Activated naive CD4-positive, alpha-beta T cell treated with anti-CD3 and anti-CD28 coated beads for 36 hours (primary cell): ENCODE results near the gene RPS16. TPM values are rescaled to one million over a fixed set of nuclear protein-coding genes. Genes with fewer than 3 reads are reported as not detected.
A peak's percentile ranks its signal among the peaks of the same experiment; 100 is the strongest.

ENCODE experiments used
- CTCF ChIA-PET: fragments of 350-600 bp; sonication (Branson Sonifier 250); formaldehyde crosslinking; loops from one replicate; lab custom pipeline; 2021; ENCODE audit warnings: antibody characterized with exemption; lab: Charles Lee
- DNase-seq: peaks from one replicate; pipeline ENCODE4 v3.0.0-alpha.2; 2020
- H3K27ac Mint-ChIP-seq: one replicate; pipeline ENCODE4 v1.8.0; 2021; ENCODE audit warnings: mild to moderate bottlenecking, mixed read lengths
- H3K27me3 Mint-ChIP-seq: one replicate; pipeline ENCODE4 v1.8.0; 2021; ENCODE audit warnings: low read depth, mixed read lengths
- H3K36me3 Mint-ChIP-seq: one replicate; pipeline ENCODE4 v1.8.0; 2021; ENCODE audit warnings: low read depth, mixed read lengths
- H3K4me1 Mint-ChIP-seq: one replicate; pipeline ENCODE4 v1.8.0; 2021; ENCODE audit warnings: low read depth, mixed read lengths
- H3K4me3 Mint-ChIP-seq: one replicate; pipeline ENCODE4 v1.8.0; 2021; ENCODE audit warnings: mild to moderate bottlenecking, moderate library complexity, mixed read lengths
- H3K9me3 Mint-ChIP-seq: one replicate; pipeline ENCODE4 v1.8.0; 2021; ENCODE audit warnings: mixed read lengths
- intact Hi-C: fragments of 100-400 bp; cut with micrococcal nuclease; formaldehyde crosslinking; loops from one replicate; pipeline ENCODE4 v1.15.1; 2023
- total RNA-seq, 2 experiments: library from RNA; stranded (reverse); gene quantifications; one replicate each; pipeline ENCODE4 v1.2.3, GENCODE V29; 2021

RPS16 gene
- total RNA-seq, 2 experiments from 2014 or later: 4,195 to 4,327 TPM

DNA sequence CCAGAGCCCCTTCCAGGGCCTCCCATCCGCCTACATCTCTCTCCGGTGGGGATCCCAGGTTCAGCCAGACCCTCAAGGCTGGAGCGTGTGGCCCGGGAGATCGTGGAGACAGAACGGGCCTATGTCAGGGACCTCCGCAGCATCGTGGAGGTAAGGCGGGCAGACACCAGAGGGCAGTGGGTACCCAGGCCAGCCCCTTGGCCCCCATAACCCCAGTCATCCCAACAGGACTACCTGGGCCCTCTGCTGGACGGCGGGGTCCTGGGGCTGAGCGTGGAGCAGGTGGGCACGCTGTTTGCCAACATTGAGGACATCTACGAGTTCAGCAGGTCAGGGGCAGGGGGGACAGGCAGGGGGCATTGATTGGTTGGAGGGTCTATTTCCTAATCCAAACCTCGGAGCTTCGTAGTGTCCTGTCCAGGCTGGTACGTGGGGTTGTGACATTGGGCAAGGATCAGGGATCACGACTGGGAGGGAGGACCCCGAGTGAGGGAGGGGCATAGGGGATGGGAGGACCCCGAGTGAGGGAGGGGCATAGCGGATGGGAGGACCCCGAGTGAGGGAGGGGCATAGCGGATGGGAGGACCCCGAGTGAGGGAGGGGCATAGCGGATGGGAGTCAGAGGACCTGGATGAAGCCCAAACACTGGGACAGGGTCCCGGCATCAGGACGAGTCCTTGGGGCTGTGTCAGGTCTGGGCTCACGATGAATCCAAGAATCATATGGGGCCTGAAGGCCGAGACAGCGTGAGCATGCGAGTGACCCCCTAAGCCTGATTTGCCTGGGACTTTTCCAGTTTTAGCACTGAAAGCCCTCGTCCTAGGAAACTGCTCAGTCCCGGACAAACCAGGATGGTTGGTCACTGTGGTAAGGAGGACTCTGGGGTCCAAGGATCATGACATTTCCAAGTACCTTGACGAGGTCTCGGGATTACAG, 20.4 kb downstream of the RPS16 start:
- Mint-ChIP-seq H3K27ac (no peak overlapping the region), H3K9me3 (no peaks in the 10 kb centered on the region), H3K27me3 (peaks cover 2% of the 10 kb centered on the region), H3K4me3 (no peak overlapping the region), H3K4me1 (peaks cover 26% of the 10 kb centered on the region), H3K36me3 (peaks cover 3% of the 10 kb centered on the region)
- intact Hi-C loops: no loop called here
- DNase-seq: no peak
- CTCF ChIA-PET: interaction anchor here (1.0 to 2.1 kb wide), 4 partner anchors 13 to 69 kb away, joined by 3 to 6 read pairs (median 4); partner anchors contain the start of gene RPS16

DNA sequence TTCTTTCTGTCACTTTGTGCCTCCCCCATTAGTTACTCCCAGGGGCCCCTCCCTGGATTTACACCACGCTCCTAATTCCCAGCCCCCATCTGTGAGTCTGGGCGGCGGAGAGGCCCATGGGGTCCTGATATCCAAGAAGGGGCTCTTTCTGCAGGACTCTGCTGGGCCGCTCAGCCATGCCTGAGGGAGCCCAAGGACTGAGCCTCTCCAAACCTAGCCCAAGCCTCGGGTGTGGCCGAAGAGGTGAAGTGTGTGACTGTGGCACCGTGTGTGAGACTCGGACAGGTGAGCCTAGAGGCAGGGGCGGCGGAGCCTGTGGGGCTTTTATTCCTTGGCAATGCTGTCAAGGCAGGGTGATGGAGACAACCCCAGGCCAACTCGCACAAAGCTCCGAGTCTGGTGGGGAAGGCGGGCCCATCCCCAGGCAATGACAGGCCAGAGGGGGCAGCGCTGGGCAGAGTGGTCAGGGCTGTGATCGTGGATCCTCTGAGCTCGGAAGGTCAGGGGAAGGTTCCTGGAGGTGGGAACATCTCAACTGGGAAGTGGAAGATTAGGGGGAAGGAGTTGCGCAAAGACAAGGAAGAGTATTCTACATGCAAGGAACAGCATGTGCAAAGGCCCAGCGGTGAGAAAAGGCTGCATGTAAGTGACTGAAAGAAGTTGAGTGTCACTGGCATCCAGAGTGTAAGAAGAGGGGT, 21.7 kb downstream of the RPS16 start:
- intact Hi-C loops: no loop called here
- Mint-ChIP-seq H3K36me3 (peaks cover 4% of the 10 kb centered on the region), H3K9me3 (no peaks in the 10 kb centered on the region), H3K27me3 (peaks cover 2% of the 10 kb centered on the region), H3K4me3 (peak overlapping the region; percentile 85), H3K4me1 (peaks cover 30% of the 10 kb centered on the region), H3K27ac (peak overlapping the region; percentile 70)
- CTCF ChIA-PET: interaction anchor here (0.9 to 2.1 kb wide), 3 partner anchors 14 to 67 kb away, joined by 3 to 6 read pairs (median 4); partner anchors contain the start of genes MED29 and PAF1
- peak; percentile 35 for DNase-seq

DNA sequence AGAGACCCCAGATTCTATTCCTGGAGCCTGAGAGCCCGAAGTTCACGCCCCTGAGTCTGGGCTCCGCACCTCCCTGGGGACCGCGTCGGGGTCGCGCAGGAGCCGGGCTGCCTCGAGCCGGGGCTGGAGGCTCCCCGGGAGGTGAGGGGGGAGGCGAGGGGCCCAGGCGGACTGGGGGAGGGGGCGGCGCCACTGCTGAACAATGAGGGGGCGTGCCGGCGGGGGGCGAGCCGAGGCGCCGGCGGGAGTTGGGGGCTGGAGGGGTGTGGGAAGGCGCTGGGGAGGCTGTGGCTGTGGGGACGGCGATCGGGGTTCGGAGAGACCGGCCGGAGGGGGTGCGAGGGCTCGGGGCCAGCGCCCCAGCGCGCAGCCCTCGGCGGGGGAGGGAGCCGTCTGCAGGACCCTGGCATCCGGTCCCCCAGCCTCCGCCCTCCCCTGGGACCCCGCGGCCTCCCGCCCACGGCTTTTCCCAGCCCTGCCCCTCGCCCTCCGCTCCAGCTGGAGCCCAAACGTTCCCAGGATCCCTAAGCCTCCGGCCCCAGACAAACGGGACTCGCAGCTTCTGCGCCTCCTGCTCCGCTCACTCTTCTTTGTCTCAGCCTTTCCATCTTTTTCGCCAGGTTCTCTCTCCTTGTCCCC, 22.4 kb downstream of the RPS16 start:
- peak overlapping the region; percentile 85 for H3K27ac Mint-ChIP-seq
- H3K27me3 Mint-ChIP-seq: peaks cover 2% of the 10 kb centered on the region
- peaks cover 34% of the 10 kb centered on the region for H3K4me1 Mint-ChIP-seq
- CTCF ChIA-PET: interaction anchor here (0.9 kb wide), 1 partner anchor 22 kb away, joined by 3 read pairs; the partner anchor contains the start of genes MED29 and PAF1
- peak overlapping the region; percentile 85 for H3K4me3 Mint-ChIP-seq
- intact Hi-C loops: no loop called here
- H3K9me3 Mint-ChIP-seq: no peaks in the 10 kb centered on the region
- peak; percentile 29 for DNase-seq
- H3K36me3 Mint-ChIP-seq: peaks cover 10% of the 10 kb centered on the region

DNA sequence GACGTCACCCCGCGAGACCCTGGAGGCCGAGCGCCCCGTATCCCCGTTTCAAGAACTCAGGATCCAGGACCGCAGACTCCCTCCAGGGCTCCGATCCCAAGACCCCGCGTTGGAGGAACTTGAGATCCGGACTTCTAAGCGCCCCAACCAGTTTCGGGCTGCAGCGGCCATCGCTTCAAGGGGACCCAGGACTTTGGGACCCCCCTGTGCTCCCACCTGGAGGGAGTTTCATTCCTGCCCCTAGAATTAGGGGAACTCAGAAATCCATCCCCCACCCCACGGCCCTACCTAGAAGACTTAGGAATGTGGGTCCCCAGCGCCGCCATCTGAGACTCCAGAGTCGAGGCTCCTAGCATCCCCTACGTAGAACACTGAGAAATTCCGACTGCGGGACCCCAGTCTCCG, 22.9 kb downstream of the RPS16 start:
- no peaks in the 10 kb centered on the region for H3K9me3 Mint-ChIP-seq
- H3K4me3 Mint-ChIP-seq: peak overlapping the region; percentile 82
- peaks cover 2% of the 10 kb centered on the region for H3K27me3 Mint-ChIP-seq
- peaks cover 34% of the 10 kb centered on the region for H3K4me1 Mint-ChIP-seq
- no peak for DNase-seq
- CTCF ChIA-PET: interaction anchor here (1.8 to 2.1 kb wide), 2 partner anchors 15 to 23 kb away, joined by 7 to 97 read pairs; partner anchors contain the start of gene RPS16
- peaks cover 15% of the 10 kb centered on the region for H3K36me3 Mint-ChIP-seq
- H3K27ac Mint-ChIP-seq: peak overlapping the region; percentile 85
- intact Hi-C loops: loop anchor here (1.0 kb wide), 11 partner anchors 11 to 291 kb away; partner anchors contain the start of genes EID2, MED29, PAF1 and SAMD4B

DNA sequence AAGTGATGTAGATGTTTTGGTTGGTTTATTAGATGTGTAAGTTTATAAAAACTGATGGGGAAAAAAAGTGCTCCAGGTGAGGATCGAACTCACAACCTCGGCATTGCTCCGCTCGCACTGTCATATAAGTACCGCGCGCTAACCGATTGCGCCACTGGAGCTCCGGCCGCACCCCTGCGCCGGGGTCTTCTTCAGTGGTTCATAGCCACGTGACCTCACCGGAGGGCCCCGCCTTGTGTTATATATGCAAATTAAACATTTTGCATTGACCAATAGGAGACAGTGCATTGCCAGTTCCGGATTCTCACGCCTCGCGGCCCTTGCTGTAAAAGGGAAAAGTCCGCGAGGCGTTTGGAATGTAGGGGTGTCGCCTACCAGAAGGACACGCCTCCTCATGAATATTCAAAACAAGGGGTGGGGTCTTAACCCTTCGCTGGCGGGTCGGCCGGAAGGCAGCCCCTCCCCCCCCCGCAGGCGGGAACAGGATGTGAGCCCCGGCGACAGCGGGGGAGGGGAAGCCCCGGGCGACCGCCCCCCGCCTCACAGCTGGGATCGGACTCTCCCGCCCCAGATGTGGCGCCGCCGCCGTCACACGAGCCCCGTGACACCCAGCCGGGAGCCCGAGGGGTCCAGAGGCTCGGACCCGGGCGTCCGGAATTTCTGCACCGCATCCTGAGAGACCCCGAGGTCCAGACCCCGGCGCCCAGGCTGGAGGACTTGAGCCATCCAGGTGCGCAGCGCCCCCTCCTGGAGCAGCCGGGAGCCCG, 23.5 kb downstream of the RPS16 start, which contains the start of gene PLEKHG2:
Gene PLEKHG2, plus strand, starts transcription at position 570 of the 767 bp plus-strand sequence. CDS start 1,418 bp downstream, outside the sequence.
- peak within 1 kb of the TSS; percentile 85 for H3K4me3 Mint-ChIP-seq
- intact Hi-C loops: loop anchor here (1.0 kb wide), 11 partner anchors 10 to 290 kb away; partner anchors contain the start of genes EID2, MED29, PAF1 and SAMD4B
- DNase-seq: peak; percentile 98
- peaks cover 34% of the 10 kb centered on the region for H3K4me1 Mint-ChIP-seq
- H3K9me3 Mint-ChIP-seq: no peaks in the 10 kb centered on the region
- H3K36me3 Mint-ChIP-seq: peaks cover 21% of the 10 kb centered on the region
- peak within 1 kb of the TSS; percentile 85 for H3K27ac Mint-ChIP-seq
- peaks cover 2% of the 10 kb centered on the region for H3K27me3 Mint-ChIP-seq
- CTCF ChIA-PET: interaction anchor here (0.9 to 2.1 kb wide), 8 partner anchors 11 to 77 kb away, joined by 5 to 97 read pairs (median 9); partner anchors contain the start of genes GMFG, MED29, PAF1 and RPS16

DNA sequence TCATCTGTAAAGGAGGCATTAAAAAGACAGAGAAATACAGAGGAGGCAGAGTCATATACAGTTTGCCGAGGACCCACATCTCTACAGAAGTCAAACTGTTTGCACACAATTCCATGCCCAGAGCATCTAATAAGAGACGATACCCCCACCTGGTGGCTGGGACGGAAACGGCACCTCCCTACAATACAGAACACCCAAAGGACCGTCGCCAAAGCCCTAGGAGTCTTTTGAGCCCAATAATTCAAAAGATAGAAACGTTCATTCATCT, 24.0 kb downstream of the RPS16 start:
- H3K4me3 Mint-ChIP-seq: peak overlapping the region; percentile 82
- intact Hi-C loops: loop anchor here (1.0 kb wide), 11 partner anchors 9 to 289 kb away; partner anchors contain the start of genes EID2, MED29, PAF1 and SAMD4B
- CTCF ChIA-PET: interaction anchor here (0.6 to 2.1 kb wide), 14 partner anchors 10 to 174 kb away, joined by 3 to 97 read pairs (median 5); partner anchors contain the start of genes GMFG, MED29, PAF1 and RPS16
- H3K9me3 Mint-ChIP-seq: no peaks in the 10 kb centered on the region
- H3K4me1 Mint-ChIP-seq: peaks cover 34% of the 10 kb centered on the region
- H3K27ac Mint-ChIP-seq: peak overlapping the region; percentile 85
- DNase-seq: peak; percentile 96
- peaks cover 26% of the 10 kb centered on the region for H3K36me3 Mint-ChIP-seq
- peaks cover 2% of the 10 kb centered on the region for H3K27me3 Mint-ChIP-seq

DNA sequence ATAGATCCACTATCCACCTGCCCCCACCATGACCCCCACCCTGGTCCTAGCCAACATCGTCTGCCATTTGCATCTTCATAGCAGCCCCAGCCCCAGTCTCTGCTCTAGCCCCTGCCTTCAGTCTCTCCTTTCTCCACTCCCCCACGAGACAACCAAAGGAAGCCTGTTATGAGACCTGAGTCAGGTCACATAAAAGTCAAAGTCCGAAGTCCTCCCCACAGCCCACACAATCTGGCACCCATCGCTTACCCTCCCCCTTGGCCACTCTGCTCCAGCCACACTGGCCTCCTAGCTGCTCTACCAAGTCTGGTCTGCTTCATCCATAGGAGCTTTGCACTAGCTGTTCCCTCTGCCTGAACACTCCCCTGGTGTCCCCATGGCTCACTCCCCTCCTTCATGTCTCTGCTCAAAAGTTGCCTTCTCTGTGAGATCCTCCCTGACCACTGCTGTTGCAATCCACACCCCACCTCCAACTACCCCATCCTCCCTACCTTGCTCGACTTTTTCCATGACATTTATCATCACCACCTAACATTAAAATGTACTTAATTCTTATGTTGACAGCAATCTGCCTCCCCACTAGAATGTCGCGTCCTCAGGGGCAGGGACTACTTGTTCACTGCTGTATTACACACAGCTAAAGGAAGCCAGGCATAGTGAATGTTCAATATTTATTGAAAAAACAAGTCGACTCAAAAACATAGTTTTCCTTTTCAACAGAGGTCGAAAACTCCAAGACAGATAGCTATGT, 24.5 kb downstream of the RPS16 start:
- Mint-ChIP-seq H3K27ac (peak overlapping the region; percentile 85), H3K27me3 (peaks cover 2% of the 10 kb centered on the region), H3K4me3 (peak overlapping the region; percentile 82), H3K36me3 (peaks cover 28% of the 10 kb centered on the region), H3K9me3 (no peaks in the 10 kb centered on the region), H3K4me1 (peaks cover 35% of the 10 kb centered on the region)
- intact Hi-C loops: no loop called here
- peak; percentile 34 for DNase-seq
- CTCF ChIA-PET: interaction anchor here (0.6 to 2.1 kb wide), 14 partner anchors 10 to 173 kb away, joined by 3 to 97 read pairs (median 5); partner anchors contain the start of genes GMFG, MED29, PAF1 and RPS16

DNA sequence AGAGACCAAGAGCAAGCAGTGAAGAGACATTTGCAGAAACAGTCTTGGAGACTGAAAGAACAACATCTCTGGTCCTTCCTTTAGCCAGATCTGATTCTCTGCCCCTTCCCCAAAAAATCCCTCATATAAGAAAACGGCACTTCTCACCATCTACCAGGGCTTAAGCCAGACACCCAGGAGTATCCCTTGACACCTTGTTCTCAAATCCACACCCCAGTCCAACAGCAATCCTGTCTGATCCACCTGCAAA, 25.0 kb downstream of the RPS16 start:
- peak overlapping the region; percentile 82 for H3K4me3 Mint-ChIP-seq
- CTCF ChIA-PET: interaction anchor here (0.9 to 2.1 kb wide), 6 partner anchors 9 to 173 kb away, joined by 3 to 97 read pairs (median 9); partner anchors contain the start of genes MED29 and PAF1
- H3K4me1 Mint-ChIP-seq: peaks cover 39% of the 10 kb centered on the region
- no peaks in the 10 kb centered on the region for H3K9me3 Mint-ChIP-seq
- intact Hi-C loops: no loop called here
- peak overlapping the region; percentile 85 for H3K27ac Mint-ChIP-seq
- DNase-seq: no peak
- H3K36me3 Mint-ChIP-seq: peaks cover 29% of the 10 kb centered on the region
- peaks cover 2% of the 10 kb centered on the region for H3K27me3 Mint-ChIP-seq

DNA sequence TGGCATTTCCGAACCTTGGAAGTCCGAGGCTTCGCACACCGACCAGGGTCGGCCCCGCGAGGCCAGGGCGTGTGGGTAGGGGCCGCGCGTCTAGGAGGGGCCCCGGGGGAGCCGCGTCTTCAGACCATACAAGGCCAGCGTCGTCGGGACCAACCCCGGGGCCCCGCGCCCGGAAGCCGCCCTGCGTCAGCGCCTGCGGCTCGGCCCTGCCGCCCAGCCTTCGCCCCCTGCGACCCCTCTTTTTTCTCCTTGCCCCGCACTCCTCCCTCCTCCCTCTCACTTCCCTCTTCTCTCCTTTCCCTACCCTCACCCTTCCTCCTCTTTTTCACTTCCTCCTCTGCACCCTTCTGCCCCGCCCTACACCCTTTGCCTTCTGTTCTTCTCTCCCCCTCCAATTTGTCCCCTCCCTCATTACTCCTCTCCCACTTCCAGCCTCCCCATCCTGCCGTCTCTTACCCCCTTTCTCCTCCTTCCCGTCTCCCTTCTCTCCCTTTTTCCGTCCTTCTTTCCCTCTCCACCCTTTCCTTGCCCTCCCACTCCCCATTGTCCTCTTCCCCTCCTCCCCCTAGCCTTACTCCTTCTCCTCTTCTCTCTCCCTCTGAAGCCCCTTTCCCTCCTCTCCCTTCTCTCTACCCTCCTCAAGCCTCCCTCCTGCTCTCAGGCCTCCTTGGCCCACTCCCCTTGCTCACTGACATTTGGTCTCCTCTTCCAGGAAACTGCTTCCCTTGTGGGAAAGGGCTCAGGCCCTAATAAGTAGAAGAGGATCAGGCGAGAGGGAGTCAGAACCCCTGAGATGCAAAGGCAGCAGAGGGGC, 25.5 kb downstream of the RPS16 start:
- peaks cover 29% of the 10 kb centered on the region for H3K36me3 Mint-ChIP-seq

More for the DNA sequence above, 25.5 kb downstream of the RPS16 start:
- H3K4me1 Mint-ChIP-seq: peaks cover 44% of the 10 kb centered on the region
- CTCF ChIA-PET: interaction anchor here (3.7 kb wide), 1 partner anchor 13 kb away, joined by 26 read pairs; no protein-coding TSS in a partner anchor
- peak overlapping the region; percentile 82 for H3K4me3 Mint-ChIP-seq
- peak; percentile 73 for DNase-seq
- H3K27me3 Mint-ChIP-seq: peaks cover 2% of the 10 kb centered on the region
- no peaks in the 10 kb centered on the region for H3K9me3 Mint-ChIP-seq
- intact Hi-C loops: no loop called here
- H3K27ac Mint-ChIP-seq: peak overlapping the region; percentile 85
